Mesenchymal stem cell (in vitro differentiated cells and primary cell): ENCODE measurements around the gene MUC4.
"Not testable (repeated sequence)": the region's sequence is repeated elsewhere in the genome, so short reads cannot be mapped to it uniquely, and the experiment has no call there.

ENCODE experiments used
- DNase-seq: peaks from one replicate; pipeline ENCODE4 v3.0.0-alpha.2; 2013
- H2AFZ ChIP-seq: one replicate; pipeline ENCODE4 v1.6.1; 2013; ENCODE audit warnings: low read depth, mild to moderate bottlenecking, control low read depth, inconsistent platforms, low read length, moderate library complexity
- H2AK5ac ChIP-seq: 2 replicates; pipeline ENCODE4 v1.6.1; 2013; ENCODE audit warnings: low read length, moderate library complexity, mild to moderate bottlenecking, inconsistent platforms; ENCODE audit not compliant: severe bottlenecking
- H2BK120ac ChIP-seq: one replicate; pipeline ENCODE4 v1.6.1; 2013; ENCODE audit warnings: low read depth, mild to moderate bottlenecking, inconsistent platforms, low read length, moderate library complexity
- H2BK12ac ChIP-seq, 2 experiments: one replicate each; pipeline ENCODE4 v1.6.1; 2013; ENCODE audit warnings: inconsistent platforms in 2 of 2, low read length in 2 of 2, mild to moderate bottlenecking in 2 of 2, moderate library complexity in 2 of 2, control low read depth in 1 of 2
- H2BK15ac ChIP-seq: one replicate; pipeline ENCODE4 v1.6.1; 2013; ENCODE audit warnings: mild to moderate bottlenecking, low read depth, inconsistent platforms; ENCODE audit not compliant: poor library complexity, severe bottlenecking
- H2BK5ac ChIP-seq: 2 replicates; pipeline ENCODE4 v1.6.1; 2013; ENCODE audit warnings: low read depth, mild to moderate bottlenecking, low read length, control low read depth, inconsistent platforms; ENCODE audit not compliant: poor library complexity, severe bottlenecking
- H3K14ac ChIP-seq, 2 experiments: one replicate each; pipeline ENCODE4 v1.6.1; 2013; ENCODE audit warnings: inconsistent platforms in 2 of 2, low read length in 2 of 2, control low read depth in 1 of 2, mild to moderate bottlenecking in 1 of 2, moderate library complexity in 1 of 2
- H3K18ac ChIP-seq, 2 experiments: one replicate each; pipeline ENCODE4 v1.6.1; 2013; ENCODE audit warnings: inconsistent platforms in 2 of 2, low read length in 2 of 2, control low read depth in 1 of 2, low read depth in 1 of 2, mild to moderate bottlenecking in 1 of 2
- H3K23ac ChIP-seq, 2 experiments: one replicate each; pipeline ENCODE4 v1.6.1; 2013; ENCODE audit warnings: inconsistent platforms in 2 of 2, low read length in 2 of 2, mild to moderate bottlenecking in 2 of 2, moderate library complexity in 2 of 2, control low read depth in 1 of 2
- H3K27ac ChIP-seq: 2 replicates; pipeline ENCODE4 v1.5.1; 2013; ENCODE audit warnings: mild to moderate bottlenecking, moderate library complexity, low read length, control low read depth, inconsistent platforms; ENCODE audit not compliant: poor library complexity, severe bottlenecking
- H3K27me3 ChIP-seq, 2 experiments: 2 replicates each; pipeline versions ENCODE4 v1.6.1 to v1.7.0; 2013; ENCODE audit warnings: low read length in 2 of 2, mild to moderate bottlenecking in 2 of 2, moderate library complexity in 2 of 2, control low read depth in 1 of 2, inconsistent platforms in 1 of 2; ENCODE audit not compliant: control insufficient read depth in 1 of 2, insufficient read depth in 1 of 2
- H3K36me3 ChIP-seq, 2 experiments: 2 replicates each; pipeline versions ENCODE4 v1.6.1 to v1.7.0; 2013; ENCODE audit warnings: low read length in 2 of 2, control low read depth in 1 of 2, inconsistent platforms in 1 of 2, low read depth in 1 of 2, mild to moderate bottlenecking in 1 of 2; ENCODE audit not compliant: insufficient read depth in 2 of 2, control insufficient read depth in 1 of 2
- H3K4ac ChIP-seq, 2 experiments: one replicate each; pipeline ENCODE4 v1.6.1; 2013; ENCODE audit warnings: inconsistent platforms in 2 of 2, low read length in 2 of 2, mild to moderate bottlenecking in 2 of 2, moderate library complexity in 2 of 2, control low read depth in 1 of 2, low read depth in 1 of 2
- H3K4me1 ChIP-seq: 2 replicates; pipeline ENCODE4 v1.6.1; 2013; ENCODE audit warnings: low read depth, low read length, control low read depth; ENCODE audit not compliant: control insufficient read depth, insufficient read depth
- H3K4me2 ChIP-seq: 2 replicates; pipeline ENCODE4 v1.6.1; 2013; ENCODE audit warnings: low read length, mild to moderate bottlenecking, inconsistent platforms; ENCODE audit not compliant: poor library complexity, severe bottlenecking
- H3K4me3 ChIP-seq, 2 experiments: 2 replicates each; pipeline versions ENCODE4 v1.5.1 to v1.7.0; 2013; ENCODE audit warnings: low read length in 2 of 2, mild to moderate bottlenecking in 2 of 2, control low read depth in 1 of 2, low read depth in 1 of 2; ENCODE audit not compliant: insufficient read depth in 1 of 2
- H3K79me1 ChIP-seq: replicated peaks from 2 replicates; pipeline ENCODE4 v1.6.1; 2013; ENCODE audit warnings: mild to moderate bottlenecking, control low read depth, low read length, inconsistent platforms; ENCODE audit not compliant: poor library complexity, severe bottlenecking
- H3K9ac ChIP-seq: 2 replicates; pipeline ENCODE4 v1.7.0; 2013; ENCODE audit warnings: mild to moderate bottlenecking, low read length, moderate library complexity
- H3K9me3 ChIP-seq: 2 replicates; pipeline ENCODE4 v1.7.0; 2013; ENCODE audit warnings: mild to moderate bottlenecking, low read length; ENCODE audit not compliant: control insufficient read depth
- H4K8ac ChIP-seq: one replicate; pipeline ENCODE4 v1.6.1; 2013; ENCODE audit warnings: inconsistent platforms, mild to moderate bottlenecking, low read length, moderate library complexity
- H4K91ac ChIP-seq: one replicate; pipeline ENCODE4 v1.6.1; 2013; ENCODE audit warnings: mild to moderate bottlenecking, low read length, inconsistent platforms
- WGBS: methylation state at CpG from one replicate; pipeline ENCODE4 v1.1.7; 2013; ENCODE audit warnings: mixed read lengths; 5-methylcytosine and 5-hydroxymethylcytosine counted together

MUC4 gene

DNA sequence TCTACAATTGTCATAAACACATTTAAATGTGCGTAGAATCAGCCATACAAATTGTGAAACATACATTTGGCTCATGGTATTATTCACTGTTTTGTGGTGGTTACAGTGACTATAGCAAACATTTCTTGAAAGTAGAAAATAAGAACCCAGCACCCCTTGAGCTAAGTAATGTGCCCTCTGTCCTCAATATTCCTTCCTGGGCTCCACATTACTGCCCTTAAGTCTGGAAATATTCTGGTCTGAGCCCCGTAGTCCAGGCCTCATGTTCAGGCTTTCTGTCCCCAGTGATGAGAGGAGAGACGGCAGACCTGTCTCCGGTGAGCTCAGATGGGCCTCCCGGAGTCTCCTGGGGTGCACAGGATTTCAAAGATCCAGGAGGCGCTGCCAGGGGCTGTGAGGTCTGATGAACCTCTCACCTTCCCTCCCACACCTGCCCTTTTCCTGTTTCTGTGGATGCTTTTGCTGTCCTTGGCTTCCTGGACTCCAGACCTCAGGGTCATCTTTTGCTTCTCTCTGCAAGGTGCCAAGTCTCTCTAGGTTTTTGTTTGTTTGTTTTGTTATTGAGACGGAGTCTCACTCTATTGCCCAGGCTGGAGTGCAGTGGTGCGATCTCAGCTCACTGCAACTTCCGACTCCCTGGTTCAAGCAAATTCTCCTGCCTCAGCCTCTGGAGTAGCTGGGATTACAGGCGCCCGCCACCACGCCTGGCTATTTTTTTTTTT, 99.8 kb downstream of the MUC4 start:
- H3K4me2 ChIP-seq: no peak overlapping the region
- no peaks in the 10 kb centered on the region for H3K79me1 ChIP-seq
- no peak overlapping the region for H3K23ac ChIP-seq
- DNase-seq: no peak
- H3K4me1 ChIP-seq: peaks cover 2% of the 10 kb centered on the region
- peaks cover 0 to 11% of the 10 kb centered on the region in 2 experiments for H3K27me3 ChIP-seq
- no peak overlapping the region for H3K14ac ChIP-seq
- no peak overlapping the region for H3K18ac ChIP-seq
- H3K27ac ChIP-seq: no peak overlapping the region
- H2AFZ ChIP-seq: no peak overlapping the region
- no peak overlapping the region for H2BK5ac ChIP-seq
- no peak overlapping the region for H3K4ac ChIP-seq
- no peak overlapping the region for H2AK5ac ChIP-seq
- H2BK12ac ChIP-seq: no peak overlapping the region
- no peak overlapping the region for H3K9ac ChIP-seq
- H2BK120ac ChIP-seq: no peak overlapping the region
- H3K9me3 ChIP-seq: no peaks in the 10 kb centered on the region
- 78% methylated on average over 11 of the region's 12 CpGs for WGBS
- no peak overlapping the region for H3K4me3 ChIP-seq
- no peak overlapping the region for H2BK15ac ChIP-seq
- no peak overlapping the region for H4K91ac ChIP-seq
- no peak overlapping the region for H4K8ac ChIP-seq
- H3K36me3 ChIP-seq: peaks cover 0 to 57% of the 10 kb centered on the region in 2 experiments

DNA sequence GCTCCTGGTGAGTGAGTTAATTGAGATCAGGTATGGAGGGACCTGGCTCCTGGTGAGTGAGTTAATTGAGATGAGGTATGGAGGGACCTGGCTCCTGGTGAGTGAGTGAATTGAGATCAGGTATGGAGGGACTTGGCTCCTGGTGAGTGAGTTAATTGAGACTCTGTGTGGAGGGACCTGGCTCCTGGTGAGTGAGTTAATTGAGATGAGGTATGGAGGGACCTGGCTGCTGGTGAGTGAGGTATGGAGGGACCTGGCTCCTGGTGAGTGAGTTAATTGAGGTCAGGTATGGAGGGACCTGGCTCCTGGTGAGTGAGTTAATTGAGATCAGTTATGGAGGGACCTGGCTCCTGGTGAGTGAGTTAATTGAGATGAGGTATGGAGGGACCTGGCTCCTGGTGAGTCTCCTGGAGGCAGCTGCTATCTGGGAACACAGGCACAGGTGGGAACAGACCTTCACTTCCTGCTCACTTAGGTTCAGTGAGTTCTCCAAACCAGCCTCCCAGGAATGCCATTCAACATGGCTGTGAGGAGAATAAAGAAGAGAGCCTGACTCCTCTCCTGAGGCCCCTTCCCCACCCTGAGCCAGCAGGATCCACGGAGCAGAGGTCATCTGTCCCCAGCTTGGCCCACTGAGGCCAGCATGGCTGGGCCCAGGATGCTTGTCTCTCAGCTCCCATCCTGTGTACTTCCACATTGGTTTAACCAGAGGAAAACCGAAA, 100.5 kb downstream of the MUC4 start:
- H3K4me1 ChIP-seq, H3K79me1 ChIP-seq, H2BK5ac ChIP-seq, H2AK5ac ChIP-seq, H3K4me2 ChIP-seq, H2BK12ac ChIP-seq, H3K9ac ChIP-seq, H4K91ac ChIP-seq, DNase-seq, H3K4ac ChIP-seq, H3K9me3 ChIP-seq, H3K23ac ChIP-seq, H3K4me3 ChIP-seq, H2AFZ ChIP-seq, H3K18ac ChIP-seq, H2BK15ac ChIP-seq, H3K27ac ChIP-seq, H4K8ac ChIP-seq, H3K14ac ChIP-seq, H3K27me3 ChIP-seq, H2BK120ac ChIP-seq: not testable (repeated sequence)
- WGBS: 62% methylated on average over 2 of the region's 2 CpGs
- peaks cover 0 to 57% of the 10 kb centered on the region in 2 experiments for H3K36me3 ChIP-seq

DNA sequence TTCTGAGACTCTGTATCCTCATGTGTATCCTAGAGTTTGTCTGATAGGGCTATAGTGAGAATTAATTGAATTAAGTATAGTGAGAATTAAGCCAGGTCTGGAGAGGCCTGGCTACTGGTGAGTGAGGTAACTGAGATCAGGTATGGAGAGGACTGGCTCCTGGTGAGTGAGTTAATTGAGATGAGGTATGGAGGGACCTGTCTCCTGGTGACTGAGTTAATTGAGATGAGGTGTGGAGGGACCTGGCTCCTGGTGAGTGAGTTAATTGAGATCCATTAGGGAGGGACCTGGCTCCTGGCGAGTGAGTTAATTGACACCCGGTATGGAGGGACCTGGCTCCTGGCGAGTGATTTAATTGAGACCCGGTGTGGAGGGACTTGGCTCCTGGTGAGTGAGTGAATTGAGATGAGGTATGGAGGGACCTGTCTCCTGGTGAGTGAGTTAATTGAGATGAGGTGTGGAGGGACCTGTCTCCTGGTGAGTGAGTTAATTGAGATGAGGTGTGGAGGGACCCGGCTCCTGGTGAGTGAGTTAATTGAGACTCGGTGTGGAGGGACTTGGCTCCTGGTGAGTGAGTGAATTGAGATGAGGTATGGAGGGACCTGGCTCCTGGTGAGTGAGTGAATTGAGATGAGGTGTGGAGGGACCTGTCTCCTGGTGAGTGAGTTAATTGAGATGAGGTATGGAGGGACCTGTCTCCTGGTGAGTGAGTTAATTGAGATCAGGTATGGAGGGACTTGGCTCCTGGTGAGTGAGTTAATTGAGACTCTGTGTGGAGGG, 101.4 kb downstream of the MUC4 start:
- H3K9ac ChIP-seq, H2BK15ac ChIP-seq, H3K18ac ChIP-seq, H4K91ac ChIP-seq, H3K4me3 ChIP-seq, H2BK12ac ChIP-seq, H2AK5ac ChIP-seq, H3K79me1 ChIP-seq, H3K4me1 ChIP-seq, H3K9me3 ChIP-seq, H2BK120ac ChIP-seq, H2BK5ac ChIP-seq, H3K4me2 ChIP-seq, H3K4ac ChIP-seq, H2AFZ ChIP-seq, DNase-seq, H3K23ac ChIP-seq, H3K27ac ChIP-seq, H3K14ac ChIP-seq, H3K27me3 ChIP-seq, H4K8ac ChIP-seq: not testable (repeated sequence)
- peaks cover 0 to 52% of the 10 kb centered on the region in 2 experiments for H3K36me3 ChIP-seq
- 49% methylated on average over 6 of the region's 6 CpGs for WGBS

DNA sequence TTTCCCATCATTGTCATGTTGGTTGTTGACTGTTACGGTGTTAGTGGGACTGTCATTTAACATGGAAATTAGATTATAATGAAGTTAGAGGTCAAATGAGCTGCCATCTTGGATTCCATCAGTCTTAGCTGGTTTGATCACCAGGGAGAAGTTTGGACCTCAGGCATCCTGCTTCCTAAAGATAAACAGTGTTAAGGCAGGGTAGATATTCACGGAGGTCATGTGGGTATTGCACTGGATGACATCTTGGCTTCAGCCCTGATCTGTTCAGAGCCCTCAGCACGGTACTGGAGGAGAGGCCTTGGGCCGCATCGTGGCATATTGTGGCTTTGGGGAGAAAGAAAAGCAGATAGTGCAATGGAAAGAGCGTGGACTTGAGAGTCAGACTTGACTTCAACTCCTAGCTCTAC, 102.0 kb downstream of the MUC4 start:
- Histone ChIP-seq H3K4me2 (no peak overlapping the region), H3K36me3 (peaks cover 0 to 45% of the 10 kb centered on the region in 2 experiments), H3K27me3 (peaks cover 0 to 6% of the 10 kb centered on the region in 2 experiments), H3K9me3 (peaks cover 2% of the 10 kb centered on the region), H4K91ac (no peak overlapping the region), H2BK12ac (no peak overlapping the region), H2AK5ac (no peak overlapping the region), H3K4me1 (no peaks in the 10 kb centered on the region), H2BK15ac (no peak overlapping the region), H3K79me1 (no peaks in the 10 kb centered on the region), H3K4me3 (no peak overlapping the region), H4K8ac (no peak overlapping the region), H2BK5ac (no peak overlapping the region), H3K18ac (no peak overlapping the region), H2BK120ac (no peak overlapping the region), H3K9ac (no peak overlapping the region), H3K27ac (no peak overlapping the region), H3K14ac (no peak overlapping the region), H3K23ac (no peak overlapping the region), H2AFZ (no peak overlapping the region), H3K4ac (no peak overlapping the region)
- no peak for DNase-seq
- 94% methylated on average over 5 of the region's 6 CpGs for WGBS
